NB4 (cell line): ENCODE measurements around the gene VWA3B.

Experiments used
- POLR2A ChIP-seq: IDR thresholded peaks from 2 replicates; pipeline ENCODE4 v1.6.1; 2011; ENCODE audit warnings: mild to moderate bottlenecking; ENCODE audit not compliant: insufficient read length; ENCODE audit errors: extremely low read depth
- TF ChIP-seq, protein P1 (sequence below): IDR thresholded peaks from one replicate; pipeline ENCODE4 v1.5.1; 2012; ENCODE audit warnings: low read depth, low read length

DNA sequence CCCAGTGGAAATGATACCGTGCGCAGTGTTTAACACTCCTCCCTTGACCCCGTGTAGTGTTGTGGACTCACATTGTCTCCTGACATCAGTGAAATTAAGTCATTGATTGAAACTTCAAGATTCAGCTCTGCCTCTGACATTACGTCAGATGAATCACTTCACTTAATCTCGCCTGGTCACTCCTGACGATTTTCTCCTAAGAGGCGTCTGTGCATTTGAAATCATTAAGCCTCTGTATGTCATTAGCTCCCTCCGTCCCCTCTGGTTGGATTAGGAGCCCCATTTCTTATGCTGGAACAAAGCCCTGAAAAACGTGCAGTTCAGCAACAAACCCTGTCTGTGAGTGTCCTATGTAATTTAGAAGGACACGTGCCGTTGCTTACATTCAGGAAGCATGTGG lies 222.6 kb downstream of the VWA3B start:
- no peak for TF ChIP-seq POLR2A
- TF ChIP-seq, protein P1, sequence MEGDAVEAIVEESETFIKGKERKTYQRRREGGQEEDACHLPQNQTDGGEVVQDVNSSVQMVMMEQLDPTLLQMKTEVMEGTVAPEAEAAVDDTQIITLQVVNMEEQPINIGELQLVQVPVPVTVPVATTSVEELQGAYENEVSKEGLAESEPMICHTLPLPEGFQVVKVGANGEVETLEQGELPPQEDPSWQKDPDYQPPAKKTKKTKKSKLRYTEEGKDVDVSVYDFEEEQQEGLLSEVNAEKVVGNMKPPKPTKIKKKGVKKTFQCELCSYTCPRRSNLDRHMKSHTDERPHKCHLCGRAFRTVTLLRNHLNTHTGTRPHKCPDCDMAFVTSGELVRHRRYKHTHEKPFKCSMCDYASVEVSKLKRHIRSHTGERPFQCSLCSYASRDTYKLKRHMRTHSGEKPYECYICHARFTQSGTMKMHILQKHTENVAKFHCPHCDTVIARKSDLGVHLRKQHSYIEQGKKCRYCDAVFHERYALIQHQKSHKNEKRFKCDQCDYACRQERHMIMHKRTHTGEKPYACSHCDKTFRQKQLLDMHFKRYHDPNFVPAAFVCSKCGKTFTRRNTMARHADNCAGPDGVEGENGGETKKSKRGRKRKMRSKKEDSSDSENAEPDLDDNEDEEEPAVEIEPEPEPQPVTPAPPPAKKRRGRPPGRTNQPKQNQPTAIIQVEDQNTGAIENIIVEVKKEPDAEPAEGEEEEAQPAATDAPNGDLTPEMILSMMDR = no peak
